Activated CD4-positive, alpha-beta T cell treated with anti-CD3 and anti-CD28 coated beads for 48 hours (primary cell): ENCODE measurements around the gene TMEM165.
"Not testable (repeated sequence)": the region's sequence is repeated elsewhere in the genome, so short reads cannot be mapped to it uniquely, and the experiment has no call there.

Experiments used
- DNase-seq: peaks from one replicate; pipeline ENCODE4 v3.0.0-alpha.2; 2020

TMEM165 gene, protein sequence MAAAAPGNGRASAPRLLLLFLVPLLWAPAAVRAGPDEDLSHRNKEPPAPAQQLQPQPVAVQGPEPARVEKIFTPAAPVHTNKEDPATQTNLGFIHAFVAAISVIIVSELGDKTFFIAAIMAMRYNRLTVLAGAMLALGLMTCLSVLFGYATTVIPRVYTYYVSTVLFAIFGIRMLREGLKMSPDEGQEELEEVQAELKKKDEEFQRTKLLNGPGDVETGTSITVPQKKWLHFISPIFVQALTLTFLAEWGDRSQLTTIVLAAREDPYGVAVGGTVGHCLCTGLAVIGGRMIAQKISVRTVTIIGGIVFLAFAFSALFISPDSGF

DNA sequence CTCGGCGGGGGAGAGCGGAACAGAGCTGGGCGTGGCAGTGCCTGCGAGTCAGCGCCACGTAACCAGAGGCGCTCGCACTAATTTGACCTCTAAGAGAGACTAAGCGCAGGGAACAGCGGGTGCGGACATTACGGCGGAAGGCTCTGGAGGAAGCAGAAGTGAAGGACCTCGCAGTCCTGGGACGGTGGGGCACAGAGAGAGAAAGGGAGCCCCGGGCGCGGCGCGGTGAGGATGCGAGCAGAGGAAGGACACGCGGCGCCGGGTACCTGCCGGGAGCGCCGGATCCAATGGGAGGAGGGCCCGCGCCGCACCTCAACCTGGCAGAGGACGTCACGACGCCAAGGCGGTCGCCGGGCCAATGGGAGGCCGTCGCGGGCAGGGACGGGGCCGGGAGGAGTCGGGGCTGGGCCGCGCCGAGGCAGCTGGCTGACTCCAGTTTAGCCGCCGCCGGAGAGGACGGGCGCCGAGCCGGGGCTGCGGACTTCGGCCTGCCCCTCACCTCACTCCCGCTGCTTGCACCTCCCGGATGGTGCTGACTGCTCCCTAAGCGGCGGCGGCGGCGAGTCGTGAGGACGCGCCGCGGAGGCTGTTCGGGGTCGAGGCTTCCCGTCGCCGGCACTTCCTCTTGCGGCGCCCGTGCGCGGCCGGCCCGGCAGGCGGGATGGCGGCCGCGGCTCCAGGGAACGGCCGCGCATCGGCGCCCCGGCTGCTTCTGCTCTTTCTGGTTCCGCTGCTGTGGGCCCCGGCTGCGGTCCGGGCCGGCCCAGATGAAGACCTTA is at the start of gene TMEM165:
Gene TMEM165, plus strand, starts transcription at position 429 of the 779 bp plus-strand sequence. Its CDS starts 233 bp downstream, at position 662.
- DNase-seq, result peak; percentile 94

DNA sequence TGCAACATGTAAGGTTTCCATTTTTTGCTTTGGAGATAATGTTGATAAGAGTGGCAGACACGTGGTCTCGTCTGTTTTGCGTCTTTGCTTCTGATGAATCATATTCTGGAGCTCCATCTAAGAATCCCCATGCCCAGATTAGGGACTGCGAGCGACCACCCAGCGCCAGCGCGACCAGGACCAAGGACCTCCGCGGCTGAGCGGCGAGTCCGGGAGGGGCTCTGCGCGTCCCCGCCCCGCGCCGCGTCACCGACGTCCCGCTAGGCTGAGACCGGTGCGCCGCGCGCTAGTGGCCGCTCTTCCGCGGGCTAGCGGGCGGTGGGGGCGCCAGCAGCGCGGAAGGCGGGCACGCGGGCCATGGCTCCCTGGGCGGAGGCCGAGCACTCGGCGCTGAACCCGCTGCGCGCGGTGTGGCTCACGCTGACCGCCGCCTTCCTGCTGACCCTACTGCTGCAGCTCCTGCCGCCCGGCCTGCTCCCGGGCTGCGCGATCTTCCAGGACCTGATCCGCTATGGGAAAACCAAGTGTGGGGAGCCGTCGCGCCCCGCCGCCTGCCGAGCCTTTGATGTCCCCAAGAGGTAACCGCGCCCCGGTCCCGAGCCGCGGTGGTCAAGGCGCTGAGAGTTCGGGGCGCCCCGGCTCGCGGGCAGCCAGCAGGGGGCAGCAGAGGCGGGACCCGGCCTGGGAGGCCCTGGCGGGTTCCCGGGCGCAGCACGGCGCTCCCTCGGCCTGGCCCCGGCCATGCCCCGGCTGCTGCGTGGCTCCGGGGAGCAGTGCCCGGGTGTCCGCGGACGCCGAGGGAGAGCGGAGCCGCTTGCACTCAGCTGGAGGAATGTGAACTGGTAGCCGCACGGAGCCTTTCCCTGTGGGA is 49.5 kb upstream of the TMEM165 start, which contains the start of gene SRD5A3:
Gene SRD5A3, plus strand, starts transcription at position 263 of the 871 bp plus-strand sequence. Its CDS starts 95 bp downstream, at position 358.
- peak; percentile 88 for DNase-seq

DNA sequence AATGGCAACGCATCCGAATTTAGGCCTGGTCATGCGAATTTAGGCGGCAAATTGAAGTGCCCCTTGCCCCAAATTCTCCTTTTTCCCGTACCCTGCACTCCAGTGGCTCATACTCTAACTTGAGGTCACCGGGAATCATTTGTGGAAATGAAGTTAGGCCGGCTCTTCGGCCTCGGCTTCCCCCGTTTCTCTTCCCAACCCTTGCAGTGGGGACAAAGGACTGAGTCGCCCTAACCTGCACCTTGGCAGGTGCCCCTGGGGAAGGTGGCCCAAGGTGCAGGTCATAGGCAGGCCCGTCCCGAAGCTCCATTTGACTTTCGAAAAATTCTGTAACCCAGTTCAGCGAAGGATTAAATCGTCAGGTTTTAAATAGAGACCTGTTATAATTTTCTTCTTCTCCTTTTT is 48.9 kb upstream of the TMEM165 start:
- no peak for DNase-seq

DNA sequence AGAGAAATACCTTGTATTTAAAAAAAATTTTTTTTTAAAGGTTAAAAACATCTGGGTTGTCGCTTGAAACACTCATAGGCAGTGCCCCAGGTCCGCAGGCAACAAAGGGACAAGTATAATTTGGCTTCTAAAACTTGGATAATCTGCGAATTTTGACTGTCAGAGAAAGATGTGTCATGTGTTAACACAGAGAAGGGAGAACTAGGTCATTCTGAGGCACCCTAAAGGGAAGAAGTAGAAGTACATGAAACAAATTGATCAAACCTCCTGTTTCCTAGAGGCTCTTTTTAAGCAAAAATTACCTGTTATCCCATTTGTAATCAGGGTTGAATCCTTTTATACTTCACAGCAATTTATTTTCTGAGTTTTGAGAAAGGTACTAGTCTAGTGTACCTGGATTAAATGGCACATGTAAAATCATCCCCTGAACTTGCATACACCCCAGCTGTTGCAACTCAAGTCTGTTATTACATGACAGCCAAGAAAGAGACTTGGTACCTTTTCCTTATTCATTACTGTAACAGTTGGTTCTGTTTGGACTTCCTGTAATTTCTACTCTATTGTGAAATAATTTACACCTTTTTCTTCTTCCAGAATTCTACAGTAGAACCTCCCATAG is 48.0 kb upstream of the TMEM165 start:
- no peak for DNase-seq

DNA sequence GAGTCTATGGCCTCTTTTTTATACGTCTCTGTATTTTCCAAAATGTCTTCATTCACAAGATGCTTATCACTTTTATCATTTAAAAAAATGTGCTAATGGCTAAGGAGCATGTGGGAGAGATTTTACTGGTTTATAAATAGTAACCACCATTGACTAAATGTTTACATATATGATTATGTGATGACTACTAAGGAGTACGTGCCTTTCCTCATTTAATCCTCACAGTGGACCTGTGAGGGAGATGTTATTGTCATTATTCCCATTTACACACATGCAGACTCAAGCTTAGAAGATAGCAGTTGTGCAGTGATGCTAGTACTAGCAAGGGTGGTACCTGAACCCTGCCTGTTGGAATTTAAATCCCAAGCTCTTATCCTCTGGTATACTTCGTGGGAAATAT is 47.3 kb upstream of the TMEM165 start:
- DNase-seq, result no peak

DNA sequence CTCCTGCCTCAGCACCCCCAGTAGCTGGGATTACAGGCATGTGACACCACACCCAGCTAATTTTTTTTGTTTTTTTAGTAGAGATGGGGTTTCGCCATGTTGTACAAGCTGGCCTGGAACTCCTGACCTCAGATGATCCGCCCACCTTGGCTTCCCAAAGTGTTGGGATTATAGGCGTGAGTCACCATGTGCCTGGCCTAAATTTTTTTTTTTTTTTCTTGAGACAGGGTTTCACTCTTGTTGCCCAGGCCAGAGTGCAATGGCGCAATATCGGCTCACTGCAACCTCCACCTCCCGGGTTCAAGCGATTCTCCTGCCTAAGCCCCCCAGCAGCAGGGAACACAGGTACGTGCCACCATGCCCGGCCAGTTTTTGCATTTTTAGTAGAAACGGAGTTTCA is 44.9 kb upstream of the TMEM165 start:
- DNase-seq, result not testable (repeated sequence)

DNA sequence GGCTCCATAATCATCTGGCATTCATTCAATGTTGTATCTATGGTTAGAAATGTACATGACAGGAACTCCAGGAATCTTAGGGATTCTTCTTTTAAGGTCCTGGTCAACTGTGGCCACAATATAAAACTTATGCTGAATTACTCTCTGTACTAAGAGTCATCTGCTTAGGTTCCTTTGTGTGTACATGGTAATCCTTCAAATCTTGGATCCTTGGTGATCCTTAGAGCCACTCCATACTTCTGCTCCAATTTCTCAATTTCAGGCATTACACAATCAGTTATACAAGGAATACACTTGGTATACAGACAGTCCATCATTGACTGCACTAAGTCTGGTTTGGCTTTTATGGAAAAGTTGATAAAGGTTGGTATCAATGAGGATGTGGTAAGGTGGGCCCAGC is 43.9 kb upstream of the TMEM165 start:
- no peak for DNase-seq

DNA sequence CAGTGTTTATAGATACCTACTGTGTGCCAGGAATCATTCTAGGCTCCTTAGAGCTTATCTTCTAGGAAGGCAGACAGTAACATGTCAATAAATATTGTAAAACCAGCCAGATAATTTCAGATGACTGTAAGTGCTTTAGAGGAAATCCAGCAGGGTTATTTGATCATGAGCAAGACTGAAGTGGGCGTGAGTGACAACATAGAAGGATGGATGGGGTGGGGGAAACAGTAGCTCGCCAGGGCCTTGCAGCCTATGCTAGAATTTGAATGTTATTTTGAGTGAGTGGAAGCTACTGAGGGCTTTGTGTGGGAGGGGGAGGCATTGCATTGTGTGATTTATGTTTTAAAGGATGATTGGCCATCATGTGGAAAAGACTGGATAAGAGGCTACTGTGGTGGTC is 43.0 kb upstream of the TMEM165 start:
- no peak for DNase-seq

DNA sequence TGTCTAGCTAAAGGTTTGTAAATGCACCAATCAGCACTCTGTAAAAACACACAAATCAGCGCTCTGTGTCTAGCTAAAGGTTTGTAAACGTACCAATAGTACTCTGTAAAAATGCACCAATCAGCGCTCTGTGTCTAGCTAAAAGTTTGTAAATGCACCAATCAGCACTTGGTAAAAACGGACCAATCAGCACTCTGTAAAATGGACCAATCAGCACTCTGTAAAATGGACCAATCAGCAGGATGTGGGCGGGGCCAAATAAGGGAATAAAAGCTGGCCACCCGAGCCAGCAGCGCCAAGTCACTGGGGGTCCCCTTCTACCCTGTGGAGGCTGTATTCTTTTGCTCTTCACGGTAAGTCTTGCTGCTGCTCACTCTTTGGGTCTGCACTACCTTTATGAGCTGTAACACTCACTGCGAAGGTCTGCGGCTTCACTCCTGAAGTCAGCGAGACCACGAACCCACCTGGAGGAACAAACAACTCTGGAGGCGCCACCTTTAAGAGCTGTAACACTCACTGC is 42.5 kb upstream of the TMEM165 start:
- not testable (repeated sequence) for DNase-seq

DNA sequence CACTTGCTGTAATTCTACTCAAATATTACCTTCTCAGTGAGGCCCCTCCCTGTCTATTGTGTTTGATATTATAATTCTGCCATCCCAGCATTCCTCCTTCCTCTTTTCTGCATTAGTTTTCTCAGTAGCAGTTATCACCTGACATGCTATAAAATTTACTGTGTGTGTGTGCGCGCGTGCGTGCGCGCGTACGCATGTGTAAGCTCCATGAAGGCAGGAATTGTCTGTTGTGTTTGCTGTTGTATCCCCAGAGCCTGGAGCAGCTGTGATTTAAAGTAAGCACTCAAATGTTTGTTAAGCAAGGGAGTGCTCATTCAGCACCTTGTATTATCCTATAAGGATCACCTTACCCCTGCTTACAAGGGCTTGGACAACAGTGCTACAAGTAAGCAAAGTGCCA is 41.1 kb upstream of the TMEM165 start:
- no peak for DNase-seq

DNA sequence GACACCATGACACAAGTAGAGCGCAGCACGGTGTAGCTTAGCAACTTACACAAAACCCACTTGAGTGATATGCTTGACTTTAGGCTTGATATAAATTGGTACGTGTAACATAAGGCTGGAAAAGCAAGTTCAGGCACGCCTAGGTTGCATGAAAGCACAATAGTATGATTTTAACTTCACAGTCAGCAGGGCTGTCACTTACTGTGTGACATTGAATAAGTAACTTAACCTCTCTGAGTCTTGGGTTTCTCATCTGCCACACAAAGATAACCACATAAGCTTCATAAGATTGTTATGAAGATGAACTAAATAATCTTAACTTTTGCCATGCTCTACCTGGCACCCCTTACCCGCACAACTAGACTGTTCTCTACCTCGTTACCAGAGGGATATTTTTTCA is 40.2 kb upstream of the TMEM165 start:
- no peak for DNase-seq

DNA sequence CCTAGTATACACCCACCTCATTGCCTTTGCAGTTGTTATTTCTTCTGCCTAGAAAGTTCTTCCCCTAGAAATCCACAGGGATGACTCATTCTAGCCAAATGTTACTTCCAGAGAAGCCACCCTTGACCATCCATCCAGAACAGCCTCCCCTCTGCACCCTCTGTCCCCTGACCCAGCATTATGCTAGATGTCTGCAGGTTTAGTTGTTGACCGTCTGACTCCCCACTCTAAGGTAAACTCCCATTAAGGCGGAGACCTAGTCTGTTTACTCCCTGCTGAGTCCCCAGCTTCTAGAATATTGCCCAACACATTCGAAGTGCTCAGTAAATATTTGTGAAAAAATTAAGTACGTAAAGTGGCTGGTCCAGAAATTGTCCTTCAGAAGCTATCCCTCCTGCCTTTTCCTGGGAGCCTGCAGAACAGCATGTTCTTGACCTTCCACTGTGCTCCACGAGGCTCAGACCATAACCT is 38.7 kb upstream of the TMEM165 start:
- DNase-seq, result no peak

DNA sequence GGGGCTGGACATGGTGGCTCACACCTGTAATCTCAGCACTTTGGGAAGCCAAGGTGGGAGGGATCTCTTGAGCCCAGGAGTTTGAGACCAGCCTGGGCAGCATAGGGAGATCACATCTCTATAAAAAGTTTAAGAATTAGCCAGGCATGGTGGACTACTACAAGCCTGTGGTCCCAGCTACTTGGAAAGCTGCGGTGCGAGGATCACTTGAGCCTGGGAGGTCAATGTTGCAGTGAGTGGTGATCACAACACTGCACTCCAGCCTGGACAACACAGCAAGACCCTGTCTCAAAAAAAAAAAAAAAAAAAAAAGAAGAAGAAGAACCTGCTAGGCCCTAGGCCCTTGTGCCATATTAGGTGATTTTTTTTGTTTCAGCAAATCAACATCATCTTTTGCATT is 37.5 kb upstream of the TMEM165 start:
- DNase-seq, result no peak

DNA sequence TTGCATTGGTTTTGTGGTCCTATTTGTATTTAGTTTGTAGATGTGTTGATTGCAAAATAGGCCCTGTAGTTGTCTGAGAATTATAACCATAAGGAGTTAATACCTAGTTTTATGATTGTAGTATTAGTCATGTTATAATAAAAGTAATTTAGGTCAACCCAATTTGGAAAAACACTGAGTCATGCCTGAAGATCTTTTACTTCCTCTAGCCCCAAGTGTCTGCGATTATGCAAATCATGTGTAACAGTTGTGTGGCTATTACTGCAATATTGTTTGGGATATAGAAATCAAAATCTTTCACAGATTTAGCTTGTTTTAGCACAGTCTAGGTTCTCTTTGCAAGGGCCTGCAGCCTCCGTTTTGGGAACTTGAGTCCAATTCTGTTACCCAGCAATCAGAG is 37.1 kb upstream of the TMEM165 start:
- no peak for DNase-seq

DNA sequence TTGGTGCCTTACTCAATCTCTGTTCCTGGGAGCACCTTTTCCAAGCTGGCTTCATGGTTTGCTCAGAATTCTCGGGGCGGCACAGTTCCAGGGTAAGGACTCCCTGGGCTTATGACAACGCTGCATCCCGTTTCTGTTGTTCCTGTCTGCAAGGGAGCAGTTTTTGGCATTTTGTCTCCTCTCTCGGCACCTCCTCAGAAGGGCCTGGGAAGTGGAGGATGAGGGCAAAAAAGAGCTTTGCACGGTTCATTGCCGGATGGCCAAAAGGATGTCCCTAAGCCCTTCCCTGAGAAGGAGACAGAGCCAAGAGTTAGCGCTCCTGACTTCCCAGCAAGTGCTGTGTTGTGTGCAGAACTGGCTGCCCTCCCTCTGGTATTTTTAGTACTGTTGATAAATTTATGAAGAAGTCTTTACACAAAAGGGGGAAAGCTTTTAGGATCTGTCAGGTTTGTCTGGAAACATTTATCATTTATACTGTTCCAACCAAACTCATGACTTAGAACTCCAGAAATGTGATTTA is 36.3 kb upstream of the TMEM165 start:
- no peak for DNase-seq

DNA sequence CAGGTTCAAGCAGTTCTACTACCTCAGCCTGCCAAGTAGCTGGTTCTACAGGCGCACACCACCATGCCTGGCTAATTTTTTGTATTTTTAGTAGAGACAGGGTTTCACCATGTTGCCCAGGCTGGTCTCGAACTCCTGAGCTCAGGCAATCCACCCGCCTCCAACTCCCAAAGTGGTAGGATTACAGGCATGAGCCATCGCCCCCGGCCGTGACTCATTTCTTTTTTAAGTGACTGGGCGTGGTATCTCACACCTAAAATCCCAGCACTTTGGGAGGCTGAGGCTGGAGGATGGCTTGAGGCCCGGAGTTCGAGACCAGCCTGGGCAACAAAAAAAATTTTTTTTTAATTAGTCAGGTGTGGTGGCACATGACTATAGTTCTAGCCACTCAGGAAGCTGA is 32.8 kb upstream of the TMEM165 start:
- peak; percentile 31 for DNase-seq

DNA sequence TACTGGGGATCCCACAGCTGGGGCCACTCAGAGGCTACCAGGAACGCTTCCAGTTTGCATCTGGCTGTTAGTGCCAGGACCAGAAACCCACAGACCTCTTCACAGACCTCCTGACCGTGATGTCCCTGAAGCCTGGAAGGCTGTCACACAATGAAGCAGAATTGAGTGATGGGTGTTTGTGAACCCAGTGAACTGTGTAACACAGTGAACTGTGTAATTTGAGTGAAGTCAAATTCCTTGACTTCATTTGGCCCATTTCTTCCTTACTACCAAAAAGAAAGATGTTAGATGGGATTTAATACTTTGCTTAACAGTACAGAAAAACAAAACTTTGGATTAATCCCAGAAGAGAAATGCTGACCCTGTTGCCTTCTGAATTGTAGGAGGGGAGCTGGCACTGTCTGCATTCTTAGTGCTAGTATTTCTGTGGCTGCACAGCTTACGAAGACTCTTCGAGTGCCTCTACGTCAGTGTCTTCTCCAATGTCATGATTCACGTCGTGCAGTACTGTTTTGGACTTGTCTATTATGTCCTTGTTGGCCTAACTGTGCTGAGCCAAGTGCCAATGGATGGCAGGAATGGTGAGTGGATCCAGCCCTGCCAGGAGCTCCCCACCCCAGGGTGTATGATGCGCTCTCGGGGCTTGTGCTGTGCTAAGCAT is 31.9 kb upstream of the TMEM165 start:
- DNase-seq, result no peak

DNA sequence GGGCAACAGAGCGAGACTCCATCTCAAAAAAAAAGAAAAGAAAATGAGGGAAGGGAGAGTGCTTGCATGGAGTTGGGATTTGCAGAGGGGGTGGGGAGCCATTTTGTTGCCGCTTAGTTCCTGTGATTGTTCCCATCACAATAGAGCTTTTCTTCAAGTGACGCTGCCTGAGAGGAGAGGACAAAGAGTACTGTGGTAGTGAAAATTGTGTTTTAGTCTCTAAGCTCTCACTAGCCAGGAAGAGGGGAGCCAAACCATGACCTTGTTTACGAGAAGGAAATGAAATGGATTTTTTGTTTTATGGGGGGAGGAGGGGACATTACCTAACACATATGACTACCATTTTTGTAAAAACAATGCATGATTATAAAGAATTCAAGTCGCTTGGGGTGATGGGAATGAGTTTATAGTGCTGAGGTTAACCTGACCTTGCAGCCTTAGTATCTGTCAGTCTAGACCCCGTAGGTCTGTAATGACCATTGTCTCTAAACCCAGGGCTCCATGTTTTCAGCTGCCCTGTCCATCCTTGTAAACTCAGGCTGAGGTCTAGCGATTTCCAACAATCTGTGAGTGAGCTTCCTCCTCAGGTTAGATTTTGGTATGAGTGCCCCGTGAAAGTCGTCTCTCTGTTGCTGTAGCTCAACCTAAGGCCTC is 30.9 kb upstream of the TMEM165 start:
- DNase-seq, result no peak

DNA sequence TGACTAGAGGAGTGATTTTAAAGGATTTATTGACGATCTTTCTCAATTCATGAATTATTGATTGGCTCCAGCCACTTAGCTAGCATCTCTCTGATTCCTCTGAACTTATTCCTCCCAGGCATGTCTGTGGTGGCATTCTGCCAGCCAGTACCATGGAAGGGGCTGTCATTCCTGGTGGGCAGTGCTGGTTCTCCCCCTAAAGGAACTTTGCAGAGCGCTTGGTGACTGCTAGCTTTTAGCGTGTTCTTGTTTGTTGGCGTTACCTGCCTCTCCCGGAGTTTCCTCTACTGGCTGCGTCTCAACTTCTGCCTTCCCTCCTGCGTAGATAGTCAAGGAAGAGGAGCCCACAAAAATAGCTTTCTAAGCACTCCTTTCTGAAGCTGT is 30.4 kb upstream of the TMEM165 start:
- DNase-seq, result no peak

DNA sequence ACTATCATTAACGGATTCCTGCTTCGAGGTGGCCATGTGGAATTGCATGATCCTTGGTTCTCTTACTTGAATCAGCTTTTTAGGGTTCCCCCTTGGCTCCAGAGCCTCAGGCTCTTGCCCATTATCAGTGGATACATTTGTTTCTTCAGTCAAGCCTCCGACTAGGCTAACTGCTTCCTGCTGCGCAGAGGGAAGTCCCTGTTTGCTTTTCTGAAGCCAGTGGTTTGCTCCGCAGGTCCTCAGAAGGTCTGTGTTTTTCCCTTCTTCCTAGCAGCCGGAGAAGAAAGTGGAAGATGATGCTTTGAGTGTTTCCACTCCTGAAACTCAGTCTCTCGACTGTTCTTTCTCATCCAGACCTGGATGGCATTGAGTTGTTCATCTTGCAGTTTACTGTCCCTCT is 29.1 kb upstream of the TMEM165 start:
- no peak for DNase-seq

DNA sequence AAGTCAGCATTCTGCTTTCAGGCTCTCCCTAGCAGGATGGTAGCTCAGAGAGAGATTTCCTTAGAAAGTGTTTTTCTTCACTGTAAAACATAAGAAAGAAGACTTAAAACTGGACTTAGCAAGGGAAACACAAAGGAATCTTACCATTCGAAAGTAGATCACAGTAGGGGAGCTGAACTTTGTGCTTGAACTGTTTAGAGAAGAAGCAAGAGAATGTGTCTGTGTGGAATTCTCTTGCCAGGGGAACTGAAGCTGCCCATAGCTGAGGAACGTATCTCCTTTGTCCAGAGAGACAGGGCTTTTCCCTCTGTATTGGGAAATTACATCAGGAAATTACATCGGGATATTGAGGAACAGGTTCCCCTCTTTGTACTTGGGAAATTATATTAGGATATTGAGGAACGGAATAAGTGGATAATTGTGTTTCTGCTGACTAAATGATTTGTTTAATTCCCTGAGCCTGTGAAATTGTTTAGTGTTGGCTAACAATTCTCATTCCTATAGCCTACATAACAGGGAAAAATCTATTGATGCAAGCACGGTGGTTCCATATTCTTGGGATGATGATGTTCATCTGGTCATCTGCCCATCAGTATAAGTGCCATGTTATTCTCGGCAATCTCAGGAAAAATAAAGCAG is 28.6 kb upstream of the TMEM165 start:
- DNase-seq, result no peak
